ENCODE measurements around the gene BACE1. TPM values are rescaled to one million over a fixed set of nuclear protein-coding genes. Genes with fewer than 3 reads are reported as not detected.
A peak's percentile ranks its signal among the peaks of the same experiment; 100 is the strongest.

The BACE1 gene
- total RNA-seq, 1 donor from 2014 or later: 7.1 TPM

DNA sequence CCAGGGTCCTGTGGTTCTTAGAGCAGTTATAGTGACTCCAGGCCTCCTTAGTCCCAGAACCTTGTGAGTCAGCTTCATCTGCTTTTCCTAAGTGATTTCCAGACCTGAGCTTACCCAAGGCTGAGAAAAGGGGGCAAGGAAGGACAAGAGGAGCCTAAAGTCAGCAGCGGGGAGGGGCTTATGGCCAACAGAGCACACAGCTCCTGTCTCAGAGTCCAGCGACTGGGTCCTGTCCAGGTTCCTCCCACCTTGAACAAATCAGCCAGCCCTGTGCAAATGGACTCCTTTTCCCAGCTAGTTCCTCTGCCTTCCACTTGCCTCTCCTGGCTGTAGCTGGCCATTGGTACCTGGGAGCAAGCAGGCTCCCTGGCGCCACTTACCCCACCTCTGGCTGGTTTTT lies 10.9 kb downstream of the BACE1 start:
- no peak for DNase-seq

DNA sequence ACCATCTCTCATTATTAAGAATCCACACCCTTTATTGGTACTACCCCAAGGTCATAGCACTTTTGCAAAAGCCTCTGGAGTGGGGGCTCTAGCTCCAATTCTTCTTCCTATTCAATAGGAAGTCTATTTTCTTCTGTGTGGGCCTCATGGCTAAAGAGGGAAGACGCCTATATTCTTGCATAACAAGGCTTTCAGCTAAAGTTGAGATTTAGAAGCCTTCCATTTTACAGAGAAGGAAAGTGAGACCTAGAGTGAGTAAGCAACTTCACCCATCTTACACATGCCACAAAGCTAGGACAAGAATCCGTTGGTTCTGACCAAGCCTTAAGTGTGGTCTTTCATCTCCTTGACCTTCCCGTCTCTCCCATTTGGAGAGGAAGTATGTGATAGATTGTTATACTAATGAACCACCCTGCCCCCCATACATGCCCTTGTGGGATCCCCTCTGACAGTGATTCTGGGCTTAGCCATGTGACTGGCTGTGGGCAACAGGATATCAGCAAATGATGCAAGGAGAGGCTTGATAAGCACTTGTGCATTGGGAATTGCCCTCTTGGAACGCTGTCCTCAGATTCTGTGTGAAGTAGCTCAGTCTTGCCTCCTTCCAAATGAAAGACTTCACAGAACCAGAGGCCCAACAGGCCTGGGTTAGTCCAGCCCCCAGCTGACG lies 12.3 kb downstream of the BACE1 start:
- no peak for DNase-seq

DNA sequence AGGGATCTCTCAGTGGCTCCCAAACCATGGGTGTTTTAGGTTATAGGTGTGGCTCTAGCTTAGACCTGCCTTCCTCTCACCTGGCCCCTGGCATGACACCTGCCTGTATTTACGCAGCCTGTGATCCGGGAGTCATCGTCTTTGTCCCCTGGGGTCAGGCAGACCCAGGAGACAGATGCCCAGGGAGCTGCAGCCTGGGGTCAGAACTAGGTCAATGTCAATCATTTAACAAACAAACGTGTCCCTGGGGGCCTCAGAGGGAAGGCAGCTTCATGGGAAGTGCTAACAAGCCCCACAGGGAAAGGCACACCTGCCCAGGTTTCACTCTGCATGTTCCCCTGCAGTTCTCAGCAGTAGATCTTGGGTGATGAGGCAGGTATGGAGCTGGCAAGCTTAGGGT lies 13.0 kb downstream of the BACE1 start:
- DNase-seq: no peak

DNA sequence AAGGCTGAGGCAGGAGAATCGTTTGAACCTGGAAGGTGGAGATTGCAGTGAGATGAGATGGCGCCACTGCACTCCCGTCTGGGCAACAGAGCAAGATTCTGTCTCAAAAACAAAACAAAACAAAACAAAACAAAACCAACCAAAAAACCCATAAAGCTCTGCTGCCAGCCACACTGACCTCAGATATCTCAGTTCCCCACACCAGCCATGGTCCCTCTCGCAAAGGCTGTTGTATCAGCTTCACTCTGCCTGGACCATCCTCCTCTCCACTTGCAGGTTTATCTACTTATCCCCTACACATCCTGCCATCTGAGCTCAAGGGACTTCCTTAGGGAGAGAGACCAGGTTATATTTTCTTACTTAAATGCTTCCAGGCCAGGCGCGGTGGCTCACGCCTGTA lies 13.8 kb downstream of the BACE1 start:
- DNase-seq: no peak

DNA sequence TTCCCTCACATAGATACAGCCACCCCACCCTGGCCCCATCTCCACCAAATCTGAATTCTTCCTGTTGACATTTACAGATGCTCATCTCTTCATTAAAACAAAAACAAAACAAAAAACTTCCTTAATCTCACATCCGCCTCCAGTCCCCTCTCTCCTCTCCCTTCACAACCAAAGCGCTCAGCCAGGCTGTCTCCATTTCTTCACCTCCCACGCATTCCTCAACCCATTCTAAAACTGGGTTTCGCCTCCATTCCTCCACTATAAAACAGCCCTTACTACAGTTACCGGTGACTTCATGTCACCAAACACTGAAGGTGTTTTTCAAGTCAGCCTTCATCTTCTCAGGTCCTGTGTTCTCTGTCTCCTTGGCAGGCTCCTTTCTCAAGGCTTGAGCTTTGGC lies 15.3 kb downstream of the BACE1 start:
- DNase-seq: no peak

DNA sequence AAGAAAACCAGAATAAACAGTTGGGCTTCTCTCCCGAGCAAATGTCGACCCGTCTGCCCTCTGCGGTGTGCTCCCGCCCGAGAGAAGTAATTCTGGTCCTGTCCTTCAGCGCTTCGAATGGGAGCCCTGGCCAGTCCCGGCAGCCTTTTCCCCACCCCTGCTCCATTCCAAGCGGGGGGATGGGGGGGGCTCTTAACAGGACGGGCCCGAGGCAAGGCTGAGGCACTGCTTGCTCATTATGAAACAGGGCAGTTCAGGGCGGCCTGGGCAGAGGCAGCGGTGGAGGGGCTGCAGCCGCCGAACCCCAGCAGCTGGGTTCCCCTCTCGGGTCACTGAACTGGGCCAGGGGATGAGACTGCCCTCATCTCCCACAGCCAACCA lies 15.8 kb downstream of the BACE1 start:
- no peak for DNase-seq

DNA sequence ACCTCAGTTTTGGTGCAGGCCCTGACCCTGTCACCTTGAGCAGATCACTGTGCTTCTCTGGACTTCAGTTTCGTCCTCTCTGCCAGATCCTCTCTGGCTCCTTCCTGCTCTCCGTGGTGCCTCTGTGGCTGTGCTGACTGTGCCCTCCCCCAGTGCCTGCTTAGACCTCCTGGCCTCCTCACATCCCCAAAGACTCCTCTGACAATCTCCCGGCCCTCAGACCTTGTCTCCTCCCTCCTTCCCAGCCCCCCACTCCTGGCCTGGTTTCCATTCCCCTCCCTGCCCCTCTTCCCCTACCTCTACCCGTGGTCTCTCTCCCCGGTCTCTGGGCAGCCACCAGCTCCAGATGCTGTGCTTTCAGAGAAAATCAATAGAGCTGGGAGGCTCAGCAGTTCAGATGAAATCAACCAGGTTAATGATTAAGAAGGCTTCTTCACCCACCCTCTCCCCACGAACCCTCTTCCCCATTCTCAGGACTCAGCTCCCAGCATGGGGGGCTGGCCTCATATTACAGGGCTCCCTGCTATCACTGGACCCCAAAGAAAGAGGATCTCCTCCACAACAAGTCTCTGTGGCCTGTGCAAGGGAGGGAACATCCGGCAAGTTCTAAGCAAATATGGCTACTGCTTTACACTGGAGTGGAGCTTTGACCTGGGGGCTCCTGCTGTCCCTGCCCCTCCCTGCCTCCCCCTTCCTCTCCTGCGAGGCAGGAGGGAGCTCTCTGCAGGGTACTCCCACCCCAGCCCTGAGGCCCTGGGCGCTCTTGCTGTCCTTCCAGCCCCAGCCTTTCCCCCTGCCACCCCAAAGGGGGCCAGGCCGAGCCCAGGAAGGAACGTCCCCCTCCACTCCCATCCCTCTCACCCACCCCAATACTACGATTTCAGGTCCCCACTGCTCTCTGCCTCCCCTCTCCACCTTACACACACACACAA lies 16.4 kb downstream of the BACE1 start:
- no peak for DNase-seq

DNA sequence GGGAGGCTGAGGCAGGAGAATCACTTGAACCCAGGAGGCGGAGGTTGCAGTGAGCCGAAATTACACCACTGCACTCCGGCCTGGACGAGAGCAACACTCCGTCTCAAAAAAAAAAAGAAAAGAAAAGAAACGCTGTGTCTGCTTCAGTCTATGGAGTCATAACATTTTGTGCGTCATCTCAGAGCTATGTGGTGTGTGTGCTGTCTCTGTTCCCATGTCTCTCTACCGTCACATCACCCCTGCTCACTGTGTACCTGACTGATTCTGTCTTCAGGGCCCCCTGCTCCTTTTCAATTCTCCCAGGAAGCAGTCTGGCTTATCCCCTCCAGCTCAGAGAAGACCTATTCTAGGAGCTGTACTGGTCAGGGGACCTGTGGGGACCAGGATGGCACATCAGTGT lies 17.9 kb downstream of the BACE1 start:
- DNase-seq: no peak

DNA sequence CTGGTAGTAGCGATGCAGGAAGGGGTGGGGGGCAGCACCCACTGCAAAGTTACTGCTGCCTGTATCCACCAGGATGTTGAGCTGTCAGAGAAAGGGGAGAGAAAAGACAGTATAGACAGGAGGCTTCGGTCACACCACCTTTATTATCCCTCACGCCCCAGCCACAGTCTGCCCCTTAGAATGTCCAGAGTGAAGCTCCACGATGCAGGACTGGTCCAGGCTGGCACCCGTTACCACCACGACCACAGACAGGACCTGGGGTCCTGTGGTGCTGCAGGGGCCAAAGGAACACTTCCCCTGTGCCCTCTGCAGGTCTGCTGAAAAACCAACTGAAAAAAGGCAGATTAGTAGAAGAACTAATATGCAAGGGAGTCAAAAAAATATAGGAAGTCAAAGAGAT lies 19.2 kb downstream of the BACE1 start:
- no peak for DNase-seq

DNA sequence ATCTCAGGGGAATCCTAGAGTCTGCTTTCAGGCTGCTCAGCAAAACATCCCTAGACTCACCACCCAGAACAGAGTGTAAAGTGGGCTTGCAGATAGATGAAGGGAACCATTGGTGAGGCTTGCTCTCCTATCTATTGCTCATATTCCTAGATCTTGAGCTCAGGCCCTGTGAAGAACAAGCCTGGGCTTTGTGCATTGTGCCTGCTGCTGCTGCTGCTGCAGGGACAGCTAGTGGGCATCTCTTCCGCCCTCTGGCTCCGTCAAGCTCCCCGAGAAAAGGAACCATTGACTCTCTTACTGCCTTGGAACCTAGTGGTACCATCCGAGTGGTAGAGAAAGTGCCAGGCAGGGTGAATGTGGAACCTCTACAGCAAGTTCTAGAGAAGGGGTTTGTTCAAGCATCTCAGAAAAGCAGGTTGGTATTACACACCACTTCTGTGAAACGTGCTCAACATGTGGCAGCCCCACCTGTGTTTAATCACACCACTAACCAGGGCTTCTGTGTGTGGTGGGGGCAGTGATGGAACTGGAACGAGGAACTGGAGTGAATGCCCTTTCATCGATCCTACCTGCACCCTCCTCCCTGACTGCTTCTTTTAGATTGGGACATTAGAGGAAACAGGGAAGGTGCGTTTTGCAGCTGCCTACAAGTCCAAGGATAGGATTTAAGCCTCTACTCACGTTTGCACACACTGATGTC lies 20.5 kb downstream of the BACE1 start:
- DNase-seq: no peak

DNA sequence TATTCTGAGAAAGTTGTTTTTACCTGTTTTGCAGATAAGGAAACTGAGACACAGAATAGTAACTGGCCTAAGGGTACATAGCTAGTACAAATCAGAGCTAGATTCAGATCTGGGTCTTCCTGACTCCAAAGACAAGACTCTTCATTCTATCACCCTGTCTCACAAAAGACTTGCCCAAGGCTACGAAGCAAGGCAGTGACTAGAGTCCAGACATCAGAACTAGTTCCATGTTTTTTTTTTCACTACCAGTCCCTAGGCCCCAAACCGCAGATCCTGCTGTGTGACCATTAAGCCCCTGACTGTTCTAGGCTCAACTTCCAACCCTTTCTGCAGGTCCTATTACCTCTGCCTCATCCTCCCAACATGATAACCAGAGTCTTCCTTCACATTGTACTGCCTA lies 23.4 kb downstream of the BACE1 start:
- DNase-seq: no peak

DNA sequence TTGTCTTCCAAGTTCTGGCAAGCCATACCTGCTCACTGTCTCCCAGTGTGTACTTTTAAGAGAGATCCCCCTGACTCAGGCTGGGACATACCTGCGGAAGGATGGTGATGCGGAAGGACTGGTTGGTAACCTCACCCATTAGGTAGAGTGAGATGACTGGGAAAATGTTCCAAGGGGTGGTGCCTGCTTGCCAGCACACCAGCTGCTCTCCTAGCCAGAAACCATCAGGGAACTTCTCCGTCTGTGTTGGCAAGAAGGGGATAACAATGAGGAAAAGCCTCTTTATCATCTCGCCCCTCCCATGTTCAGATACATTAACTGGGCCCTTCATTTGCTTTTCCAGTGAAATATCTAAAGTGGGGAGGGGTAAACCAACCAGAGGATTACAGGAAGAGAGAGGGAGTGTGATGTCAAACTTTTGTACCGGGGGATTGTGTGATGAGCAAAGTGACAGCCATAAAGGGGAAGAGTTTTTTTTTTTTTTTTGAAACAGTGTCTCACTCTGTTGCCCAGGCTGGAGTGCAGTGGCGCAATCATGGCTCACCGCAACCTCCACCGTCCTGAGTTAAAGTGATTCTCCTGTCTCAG lies 25.2 kb downstream of the BACE1 start, which contains the start of gene BACE1-AS:
BACE1-AS (plus strand) TSS at position 538 of the 588 bp plus-strand sequence.
- no peak for DNase-seq

DNA sequence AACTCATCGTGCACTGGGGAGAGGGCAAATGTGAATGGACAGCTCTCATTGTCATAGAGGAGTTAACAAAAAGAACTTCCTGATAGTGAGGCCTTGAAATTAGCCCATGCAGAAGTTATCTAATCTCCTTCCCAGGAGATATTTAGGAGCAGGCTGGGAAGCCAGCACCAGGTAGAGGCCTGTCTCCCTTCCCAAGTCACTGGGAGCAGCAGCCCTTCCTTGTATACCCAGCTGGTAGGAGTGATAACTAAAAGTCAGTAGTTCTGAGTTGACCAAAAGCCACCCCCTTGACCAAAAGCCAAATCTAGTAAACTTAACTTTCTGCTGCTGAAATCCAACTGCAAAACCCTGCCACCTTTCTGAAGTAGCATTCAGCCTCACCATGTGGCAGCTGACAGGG lies 26.3 kb downstream of the BACE1 start:
- DNase-seq: no peak

DNA sequence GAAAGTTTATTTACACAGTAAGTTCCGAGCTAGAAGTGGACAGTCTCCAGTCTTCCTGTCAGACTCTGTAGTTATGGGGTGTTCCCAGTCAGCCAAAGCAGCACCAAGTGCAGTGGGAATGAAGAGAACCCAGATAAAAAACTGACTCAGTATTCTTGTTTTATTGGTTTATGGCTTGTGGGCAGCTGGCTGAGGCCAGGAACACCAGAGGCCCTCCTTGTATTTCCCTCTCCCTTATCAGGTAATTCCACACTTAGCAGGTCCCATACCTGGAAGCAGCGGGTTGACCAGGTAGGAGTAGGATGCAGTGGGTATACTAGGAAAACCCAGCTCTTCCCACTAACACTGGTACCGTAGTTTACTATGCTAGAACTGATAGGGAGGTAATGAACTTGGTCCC lies 28.4 kb downstream of the BACE1 start:
- DNase-seq: peak; percentile 14

DNA sequence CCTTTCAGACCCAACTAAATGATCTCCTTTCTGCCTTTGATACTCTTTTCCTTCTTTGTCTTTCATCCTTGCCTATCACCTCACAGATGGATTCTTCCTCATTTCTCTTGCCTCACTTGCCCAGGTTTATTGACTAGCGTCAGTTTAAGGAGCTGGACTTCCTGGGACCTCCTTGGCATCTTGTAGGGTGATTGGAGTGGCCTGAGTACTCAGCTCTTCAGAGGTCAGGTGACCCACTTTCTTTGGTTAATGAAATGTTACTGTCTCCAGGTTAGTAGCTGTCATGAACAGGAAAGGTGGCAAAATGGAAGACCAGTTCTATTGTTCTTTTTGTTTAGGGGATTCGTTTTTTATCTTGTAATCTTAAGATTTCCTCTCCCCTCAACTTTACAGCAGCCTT lies 29.5 kb downstream of the BACE1 start:
- no peak for DNase-seq

DNA sequence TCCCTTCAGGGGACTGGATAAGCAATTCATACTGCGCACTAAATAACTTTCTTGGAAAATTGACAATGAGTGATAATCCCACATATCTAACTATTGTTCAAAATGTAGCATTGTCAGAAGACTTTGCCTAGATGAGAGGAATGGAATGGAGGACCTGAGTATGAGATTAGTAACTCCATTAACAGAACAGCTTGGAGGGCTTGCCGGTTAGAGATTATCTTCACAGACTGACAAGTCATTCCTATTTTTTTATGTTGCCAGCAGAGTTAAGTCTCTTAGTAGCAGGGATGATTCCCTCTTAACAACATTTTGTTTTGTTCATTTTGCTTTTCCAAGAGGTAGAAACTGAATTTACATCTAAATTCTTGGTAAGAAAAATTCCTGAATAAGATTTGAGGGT lies 32.0 kb downstream of the BACE1 start:
- DNase-seq: no peak

DNA sequence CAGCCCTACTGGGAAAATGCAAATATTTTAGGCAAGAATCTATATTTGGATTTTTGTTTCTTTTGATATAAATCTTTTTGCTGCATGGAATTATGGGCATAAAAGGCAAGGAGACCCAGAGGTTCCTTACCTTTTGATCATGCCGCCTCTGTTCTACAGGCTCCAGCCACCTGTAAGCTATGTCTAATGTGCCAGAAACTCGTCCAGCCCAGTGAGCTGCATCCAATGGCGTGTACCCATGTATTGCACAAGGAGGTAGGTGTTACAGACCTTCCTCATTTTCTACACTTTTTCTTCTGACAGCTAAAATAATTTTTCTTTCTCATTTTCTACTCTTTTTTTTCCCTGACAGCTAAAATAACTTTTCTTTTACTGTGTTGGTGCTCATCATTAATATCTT lies 33.1 kb downstream of the BACE1 start:
- DNase-seq: no peak

DNA sequence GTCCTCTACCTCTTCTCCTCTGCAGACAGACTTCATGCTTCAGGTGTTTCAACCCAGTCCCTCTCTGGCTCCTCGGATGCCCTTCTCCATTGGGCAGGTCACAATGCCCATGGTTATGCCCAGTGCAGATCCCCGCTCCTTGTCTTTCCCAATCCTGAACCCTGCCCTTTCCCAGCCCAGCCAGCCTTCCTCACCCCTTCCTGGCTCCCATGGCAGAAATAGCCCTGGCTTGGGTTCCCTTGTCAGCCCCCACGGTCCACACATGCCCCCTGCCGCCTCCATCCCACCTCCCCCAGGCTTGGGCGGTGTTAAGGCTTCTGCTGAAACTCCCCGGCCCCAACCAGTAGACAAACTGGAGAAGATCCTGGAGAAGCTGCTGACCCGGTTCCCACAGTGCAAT lies 34.2 kb downstream of the BACE1 start:
- no peak for DNase-seq

DNA sequence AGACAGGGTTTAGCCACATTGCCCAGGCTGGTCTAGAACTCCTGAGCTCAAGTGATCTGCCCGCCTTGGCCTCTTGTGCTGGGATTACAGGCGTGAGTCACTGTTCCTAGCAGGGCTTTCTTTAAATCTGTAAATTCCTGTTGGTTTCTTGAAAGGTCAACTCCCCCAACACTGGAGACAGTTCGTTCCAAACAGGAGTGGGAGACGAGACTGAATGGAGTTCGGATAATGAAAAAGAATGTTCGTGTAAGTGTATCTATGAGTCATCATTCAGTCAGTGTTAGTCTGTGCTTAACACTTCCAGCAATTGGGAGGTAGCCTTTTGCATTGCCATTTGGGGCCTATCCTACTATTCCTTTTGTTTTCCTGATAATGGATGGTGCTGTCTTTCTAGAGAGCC lies 34.9 kb downstream of the BACE1 start:
- DNase-seq: peak; percentile 93

DNA sequence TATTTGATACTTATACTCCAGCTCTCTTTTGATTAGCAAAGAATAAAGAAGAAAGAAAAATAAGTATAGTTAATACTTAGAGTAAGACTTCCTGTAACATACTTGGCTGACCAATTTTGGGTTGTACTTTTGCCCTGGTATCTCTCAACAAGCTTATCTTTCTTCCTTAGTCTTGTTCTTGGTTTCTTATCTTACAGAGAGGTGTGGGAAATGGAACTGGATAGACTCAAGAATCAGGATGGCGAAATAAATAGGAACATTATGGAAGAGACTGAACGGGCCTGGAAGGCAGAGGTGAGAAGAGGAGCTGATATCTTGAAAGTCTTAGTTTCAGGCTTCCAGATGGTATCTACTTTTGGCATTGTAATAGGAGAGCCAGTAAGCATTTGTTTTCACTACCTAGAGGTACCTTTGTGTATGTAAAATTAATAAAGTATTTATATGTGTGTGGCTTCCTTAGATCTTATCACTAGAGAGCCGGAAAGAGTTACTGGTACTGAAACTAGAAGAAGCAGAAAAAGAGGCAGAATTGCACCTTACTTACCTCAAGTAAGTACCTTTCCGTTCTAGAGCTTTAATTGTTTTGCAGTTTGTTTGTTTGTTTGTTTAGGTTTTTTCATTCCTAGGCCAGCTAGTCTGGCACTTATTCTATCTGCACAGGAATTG lies 36.2 kb downstream of the BACE1 start:
- no peak for DNase-seq

DNA sequence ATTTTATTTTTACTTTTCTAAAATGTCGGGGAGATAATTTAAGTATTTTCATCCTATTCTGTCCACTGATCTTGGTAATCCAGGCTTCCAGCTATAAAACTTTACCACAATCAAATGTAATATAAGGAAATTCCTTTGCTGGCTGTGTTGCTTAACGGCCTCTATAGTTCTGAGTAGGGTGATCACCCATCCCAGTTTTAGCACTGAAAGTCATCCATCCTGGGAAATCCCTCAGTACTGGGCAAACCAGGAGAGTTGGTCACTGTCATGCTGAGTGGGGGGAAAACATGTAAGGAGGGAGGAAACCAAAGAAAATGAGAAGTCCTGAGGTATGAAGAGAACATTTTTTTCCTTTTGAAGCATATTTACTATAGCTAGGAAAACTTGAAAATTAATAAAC lies 37.7 kb downstream of the BACE1 start:
- DNase-seq: no peak

DNA sequence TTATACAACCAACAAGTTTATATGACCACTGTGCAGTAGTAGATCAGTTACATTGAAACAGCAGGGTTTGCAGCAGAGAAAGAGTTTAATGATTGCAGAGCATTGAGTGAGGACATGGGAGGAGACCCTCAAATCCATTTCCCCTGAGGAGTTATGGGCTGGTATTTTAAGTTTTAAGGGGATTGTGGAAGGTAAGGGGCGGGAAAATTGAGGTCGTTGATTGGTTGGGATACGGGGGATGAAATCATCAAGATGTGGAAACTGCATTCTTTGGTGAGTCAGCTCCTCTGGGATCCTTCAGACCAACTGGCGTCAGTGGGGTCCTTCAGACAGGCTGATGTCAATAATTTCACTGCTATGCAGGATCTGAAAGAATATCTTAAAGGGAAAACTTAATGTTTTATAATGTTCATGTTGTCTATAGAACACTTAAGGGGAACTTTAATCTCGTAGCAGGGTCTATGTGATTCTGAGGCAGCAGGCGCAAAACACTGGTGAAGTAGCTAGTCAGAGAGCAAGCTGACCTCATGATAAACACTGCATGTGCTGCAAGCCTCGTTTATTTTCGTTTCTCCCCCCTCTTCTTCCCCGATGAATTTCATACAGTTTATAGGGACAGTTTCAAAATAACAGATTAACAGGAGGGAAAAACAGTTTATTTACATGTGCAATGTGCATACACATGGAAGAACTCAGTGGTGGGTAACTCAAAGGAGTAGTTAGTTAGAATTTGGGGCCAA lies 42.3 kb downstream of the BACE1 start:
- no peak for DNase-seq
